H54 (cell line): ENCODE data around the gene VAV1.

Experiments
- DNase-seq: peaks from one replicate; pipeline ENCODE4 v3.0.0; 2011; ENCODE audit warnings: low spot score, mixed read lengths; ENCODE audit not compliant: insufficient read length
- FAIRE-seq: peaks from 3 replicates; lab custom pipeline; 2011; peaks lifted over from hg19 to GRCh38; lab: Jason Lieb, UNC
- POLR2A ChIP-seq: IDR thresholded peaks from 2 replicates; pipeline ENCODE4 v1.6.1; 2011; ENCODE audit warnings: low read depth, mild to moderate bottlenecking, low read length

The VAV1 gene

DNA sequence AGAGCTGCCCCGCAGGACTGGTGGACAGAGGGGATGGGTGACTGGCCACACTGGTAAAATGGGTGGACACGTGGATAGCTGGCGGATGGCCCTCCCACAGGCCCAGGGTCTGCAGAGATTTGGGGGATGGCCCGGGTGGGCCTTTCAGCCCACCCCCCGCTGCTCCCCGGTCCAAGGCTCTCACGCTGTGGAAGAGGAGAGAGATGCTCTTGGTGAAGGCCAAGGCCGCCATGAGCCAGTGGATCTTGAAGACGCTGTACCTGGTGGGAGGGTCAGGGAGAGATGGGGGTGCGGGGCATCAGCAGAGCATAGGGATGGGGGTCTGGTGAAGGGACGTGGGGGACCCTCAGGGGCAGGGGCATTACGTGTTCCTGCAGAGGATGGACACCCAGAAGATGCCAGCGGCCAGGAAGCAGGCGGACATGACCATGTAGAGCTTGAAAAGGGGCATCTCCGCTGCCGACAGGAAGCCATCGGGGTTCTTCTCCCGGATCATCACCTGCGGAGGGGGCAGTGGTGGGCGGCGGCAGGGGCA, 39.6 kb upstream of the VAV1 start:
- FAIRE-seq: no peak
- DNase-seq: no peak
- no peak for TF ChIP-seq POLR2A

DNA sequence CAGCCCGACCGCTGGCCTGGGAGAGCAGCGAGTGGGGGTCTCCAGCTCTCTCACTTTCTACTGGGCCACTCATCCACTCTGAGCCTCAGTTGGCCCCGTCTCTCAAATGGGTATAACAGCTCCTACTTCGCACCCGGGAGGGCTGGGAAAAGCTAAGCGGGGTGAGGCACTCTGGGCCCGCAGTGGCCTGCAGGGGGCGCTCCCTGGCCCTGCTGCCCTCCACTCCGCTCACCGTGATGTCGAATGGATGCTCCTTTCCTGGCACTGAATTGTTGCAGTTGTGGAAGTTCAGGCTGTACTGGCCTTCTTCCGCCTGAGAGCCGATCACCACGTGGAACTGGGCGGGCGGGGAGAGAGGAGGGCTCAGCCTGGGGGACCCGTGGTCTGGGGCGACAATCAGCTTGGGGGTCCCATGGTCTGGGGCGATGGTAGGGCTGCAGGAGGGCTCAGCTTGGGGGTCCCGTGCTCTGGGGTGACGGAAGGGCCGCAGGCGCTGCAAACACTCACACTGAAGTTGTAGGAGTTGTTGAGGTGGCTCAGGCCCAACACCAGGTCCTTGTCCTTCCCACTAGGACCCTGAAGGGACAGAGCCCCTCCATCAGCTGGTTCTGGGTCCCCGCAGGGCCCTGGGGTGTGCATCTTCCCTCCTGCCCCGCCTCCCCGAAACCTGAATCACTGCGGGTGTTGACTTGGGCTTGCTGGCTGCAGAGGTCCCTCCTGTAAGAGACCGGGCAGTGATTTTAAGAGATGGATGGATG, 39.0 kb upstream of the VAV1 start:
- no peak for DNase-seq
- TF ChIP-seq POLR2A: no peak
- FAIRE-seq: no peak

DNA sequence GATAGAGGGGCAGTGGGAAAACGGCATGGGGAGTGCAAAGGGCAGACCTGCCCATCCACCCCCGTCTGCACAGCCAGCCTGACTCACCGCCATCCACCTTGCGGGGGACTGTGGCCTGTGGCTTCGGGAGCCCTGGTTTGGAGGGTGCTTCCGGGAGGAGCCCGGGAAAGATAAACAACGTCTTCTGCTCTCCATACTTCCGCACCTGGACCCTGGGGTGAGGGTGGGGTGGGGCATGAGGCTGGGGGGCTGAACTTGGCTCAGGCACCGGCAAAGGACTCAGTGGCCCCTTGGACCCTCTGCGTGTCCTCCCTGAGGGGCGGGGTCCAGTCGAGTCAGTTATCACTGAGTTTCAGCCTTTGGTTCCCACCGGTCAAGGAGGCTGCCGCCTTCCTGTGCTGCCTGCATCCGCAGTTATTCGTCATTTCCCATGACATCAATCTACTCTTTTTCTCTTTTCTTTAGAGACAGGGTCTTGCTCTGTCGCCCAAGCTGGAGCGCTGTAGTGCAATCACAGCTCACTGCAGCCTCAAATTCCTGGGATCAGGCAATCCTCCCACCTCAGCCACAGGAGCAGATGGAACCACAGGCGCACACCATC, 38.3 kb upstream of the VAV1 start:
- FAIRE-seq: no peak
- no peak for TF ChIP-seq POLR2A
- DNase-seq: no peak

DNA sequence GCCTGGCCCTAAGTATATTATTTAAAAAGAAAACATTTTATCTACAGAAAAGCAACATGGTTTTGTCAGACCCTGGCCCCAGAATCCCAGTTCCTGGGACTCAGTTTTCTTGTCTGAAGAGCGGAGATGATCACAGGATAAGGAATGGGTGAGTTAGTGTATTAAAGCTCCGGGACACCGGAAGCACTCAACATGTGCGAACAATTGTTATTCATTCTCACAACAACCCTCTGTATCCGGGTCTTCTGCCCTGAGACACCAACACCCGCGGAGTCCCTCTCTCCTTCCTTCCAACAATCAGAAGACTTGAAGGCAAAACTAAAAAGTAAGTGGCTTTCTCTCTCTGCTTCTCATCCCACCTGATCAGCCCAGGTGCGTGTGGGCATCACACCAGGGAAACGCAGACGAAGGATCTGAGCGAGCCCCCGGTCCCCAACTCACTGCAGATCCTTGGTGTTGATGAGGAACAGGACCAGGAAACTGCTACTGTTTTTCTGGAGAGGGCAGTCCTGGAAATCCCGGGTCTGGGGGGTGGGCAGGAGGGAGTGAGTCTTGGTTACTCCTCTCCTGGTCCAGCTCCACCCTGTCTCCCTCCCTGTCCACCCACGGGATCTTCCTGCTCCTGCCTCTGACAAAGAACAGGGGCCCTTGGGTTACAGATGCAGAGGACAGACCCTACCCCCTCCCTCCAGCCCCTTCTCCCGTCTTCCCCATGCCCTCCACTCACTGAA, 37.2 kb upstream of the VAV1 start:
- DNase-seq: no peak
- TF ChIP-seq POLR2A: no peak
- FAIRE-seq: no peak

DNA sequence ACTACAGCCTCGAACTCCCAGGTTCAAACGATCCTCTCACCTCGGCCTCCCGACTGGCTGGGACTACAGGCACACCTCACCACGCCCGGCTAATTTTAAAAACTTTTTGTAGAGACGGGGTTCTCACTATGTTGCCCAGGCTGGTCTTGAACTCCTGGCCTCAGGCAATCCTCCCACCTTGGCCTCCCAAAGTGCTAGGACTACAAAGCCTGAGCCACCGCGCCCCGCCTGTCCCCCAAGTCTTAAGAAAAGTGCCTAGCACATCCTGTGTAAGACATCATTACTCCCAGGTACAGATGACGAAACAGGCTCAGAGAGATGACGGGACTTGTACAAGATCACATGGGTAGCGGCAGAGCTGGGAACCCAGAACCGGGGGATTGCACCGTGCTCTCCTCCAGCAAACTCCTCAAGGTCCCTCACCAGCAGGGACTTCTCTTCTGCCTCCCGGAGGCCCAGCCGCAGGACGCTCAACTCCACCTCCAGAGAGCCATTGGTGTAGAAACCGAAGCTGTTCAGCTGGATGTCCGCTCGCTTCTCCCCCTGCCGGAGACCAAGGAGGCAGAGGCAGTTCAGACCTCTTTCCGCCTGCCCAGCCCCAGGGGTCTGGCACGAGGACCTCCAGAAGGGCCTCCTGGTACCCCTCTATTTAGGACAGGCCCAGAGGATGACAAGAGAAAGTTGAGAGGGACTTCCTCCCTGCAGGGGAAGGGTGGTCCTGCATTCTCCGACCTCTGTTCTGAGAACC, 36.2 kb upstream of the VAV1 start:
- DNase-seq (peak; percentile 63), FAIRE-seq (no peak)
- TF ChIP-seq POLR2A: no peak

DNA sequence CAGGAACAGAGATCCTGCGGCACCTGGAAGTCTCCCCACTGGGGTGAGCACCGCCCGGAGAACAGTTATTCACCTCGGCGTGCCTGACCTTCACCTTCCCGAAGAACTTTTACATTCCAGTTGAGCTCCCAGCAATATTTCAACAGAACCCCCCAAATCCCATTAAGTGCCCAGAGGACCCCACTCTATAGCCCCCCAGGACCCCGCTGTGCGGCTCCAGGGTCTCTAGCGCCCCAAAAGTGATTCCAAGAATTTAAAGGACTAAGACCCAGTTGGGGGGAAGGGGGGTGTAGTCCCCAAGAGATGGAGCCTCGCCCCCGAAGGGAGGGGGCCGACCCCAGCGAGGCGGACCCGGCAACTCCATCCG, 35.6 kb upstream of the VAV1 start:
- TF ChIP-seq POLR2A: no peak
- DNase-seq (no peak), FAIRE-seq (no peak)

DNA sequence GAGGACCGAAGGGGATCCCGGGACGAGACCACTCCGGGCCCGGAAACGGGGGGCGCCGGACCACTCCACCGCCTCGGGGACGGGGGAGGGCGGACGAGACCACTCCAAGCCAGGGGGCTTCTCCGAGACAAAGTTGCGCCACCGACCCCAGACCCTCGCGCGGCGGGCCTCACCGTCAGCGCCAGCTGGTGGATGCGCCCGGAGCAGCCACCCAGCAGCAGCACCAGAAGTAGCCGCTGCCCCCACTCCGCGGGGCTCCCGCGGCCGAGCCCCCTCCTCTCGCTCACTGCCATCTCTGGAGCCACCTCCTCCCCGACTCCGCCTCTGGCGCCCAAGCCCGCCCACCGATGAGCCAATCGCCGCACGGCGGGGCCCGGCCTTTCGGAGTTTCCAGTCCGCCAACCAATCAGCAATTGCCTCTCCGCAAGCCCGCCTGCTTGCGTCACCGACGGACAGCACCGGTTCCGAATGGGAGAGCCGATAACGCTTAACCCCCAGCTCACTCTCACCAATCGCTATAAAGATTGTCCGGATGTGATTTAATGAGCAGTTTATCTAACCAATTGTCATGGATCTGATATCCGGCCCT, 35.1 kb upstream of the VAV1 start, which contains the start of gene GPR108:
Gene GPR108 (minus strand): TSS at position 297 of the 589 bp plus-strand sequence. CDS start 4 bp downstream, at position 293.
- no peak for TF ChIP-seq POLR2A
- peak; percentile 99 for DNase-seq
- no peak for FAIRE-seq

DNA sequence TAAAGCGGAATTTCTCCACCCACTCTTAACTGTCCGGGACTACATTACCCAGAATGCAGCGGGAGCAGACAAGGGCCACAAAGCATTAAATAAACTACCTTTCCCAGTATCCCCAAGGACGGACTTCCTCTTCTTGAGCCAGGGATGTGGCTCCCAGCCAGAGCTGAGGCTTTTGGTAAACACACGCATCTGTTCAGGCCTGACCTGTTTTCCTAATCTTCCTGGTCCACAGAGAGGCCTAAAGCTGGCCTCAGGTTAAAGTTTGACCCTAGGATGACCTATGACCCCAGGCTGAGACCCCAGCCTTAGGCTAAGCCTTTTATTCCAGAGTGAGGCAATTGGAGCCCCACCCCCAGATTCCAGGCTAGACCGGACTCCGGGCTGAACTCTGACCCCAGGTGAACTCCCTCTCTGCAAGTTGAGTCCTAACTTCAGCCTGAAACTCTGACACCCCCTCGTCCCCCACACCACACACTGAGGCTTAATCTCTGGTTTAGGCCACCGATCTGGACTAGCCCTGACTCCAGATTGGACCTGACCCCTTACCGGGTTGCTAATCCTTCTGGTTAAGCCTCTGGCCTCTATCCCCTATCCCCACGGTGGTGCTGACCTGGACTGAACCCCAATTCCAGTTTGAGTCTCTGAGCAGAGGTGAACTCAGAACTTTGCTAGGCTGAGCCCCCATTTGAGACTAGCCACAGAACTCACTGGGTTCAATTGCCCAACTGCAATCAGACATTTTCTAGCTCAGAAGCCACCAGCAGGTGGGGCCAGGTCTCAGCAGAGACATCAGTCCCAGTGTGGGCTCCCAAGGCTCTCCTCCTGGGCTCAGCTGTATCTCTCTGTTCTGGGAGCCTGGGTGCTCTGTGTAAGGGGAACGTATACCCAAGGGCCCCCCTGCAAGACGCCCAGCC, 34.4 kb upstream of the VAV1 start:
- no peak for TF ChIP-seq POLR2A
- FAIRE-seq: peak; percentile 86
- DNase-seq: peak; percentile 77

DNA sequence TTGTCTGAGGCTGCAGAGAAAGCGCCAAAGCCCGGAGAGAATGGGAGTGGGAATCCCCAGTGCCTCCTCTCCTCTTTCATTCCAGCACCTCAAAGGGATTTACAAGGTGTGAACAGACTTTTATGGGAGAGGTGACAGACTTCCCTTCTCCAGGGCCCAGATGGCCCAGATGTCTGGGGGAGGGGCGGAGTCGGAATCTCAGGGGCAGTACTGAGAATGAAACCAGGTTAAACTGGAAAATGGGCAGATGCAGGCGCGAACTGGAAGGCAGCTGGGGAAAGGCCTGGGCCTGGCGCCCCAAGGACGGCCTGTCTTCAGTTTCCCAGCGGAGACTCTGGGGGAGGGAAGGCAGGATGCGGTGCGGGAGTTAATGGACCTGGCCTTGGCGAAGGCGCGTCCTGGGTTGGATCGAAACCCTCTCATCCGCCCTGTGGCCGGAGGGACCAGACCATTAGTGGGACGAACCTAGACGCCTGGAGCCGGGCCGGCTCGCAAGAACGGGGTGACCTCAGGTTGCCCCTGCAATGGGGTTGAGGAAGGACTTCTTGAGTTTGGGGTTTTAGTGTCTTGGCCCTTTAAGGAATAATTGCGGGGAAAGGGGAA, 33.6 kb upstream of the VAV1 start:
- no peak for DNase-seq
- no peak for FAIRE-seq
- no peak for TF ChIP-seq POLR2A

DNA sequence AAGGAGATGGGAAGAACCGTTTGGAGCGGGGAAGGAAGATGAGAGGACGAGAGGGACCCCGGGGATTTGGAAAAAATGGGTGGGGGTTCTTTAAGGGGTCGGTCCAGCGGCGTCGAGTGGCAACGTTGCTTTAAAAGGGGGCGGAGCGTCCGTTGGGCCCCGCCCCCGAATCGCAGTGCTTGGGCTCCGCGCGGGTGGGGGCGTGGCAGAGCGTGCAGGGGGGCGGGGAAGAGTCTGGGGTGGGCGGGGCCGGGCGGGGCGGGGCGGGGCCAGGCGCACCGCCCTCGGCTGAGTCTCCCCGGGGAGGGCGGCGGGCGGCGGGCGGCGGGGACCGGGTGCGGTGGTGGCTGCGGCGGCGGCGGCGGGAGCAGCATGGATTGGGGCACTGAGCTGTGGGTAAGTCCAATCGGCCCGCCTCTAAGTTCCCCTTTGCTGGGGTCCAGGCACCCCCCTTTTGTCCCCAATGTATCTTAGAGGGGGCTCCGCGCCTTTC, 33.1 kb upstream of the VAV1 start, which contains the start of gene TRIP10:
Gene TRIP10 (plus strand): TSS at position 291 of the 493 bp plus-strand sequence. CDS start 82 bp downstream, at position 373.
- no peak for FAIRE-seq
- DNase-seq: peak; percentile 64

DNA sequence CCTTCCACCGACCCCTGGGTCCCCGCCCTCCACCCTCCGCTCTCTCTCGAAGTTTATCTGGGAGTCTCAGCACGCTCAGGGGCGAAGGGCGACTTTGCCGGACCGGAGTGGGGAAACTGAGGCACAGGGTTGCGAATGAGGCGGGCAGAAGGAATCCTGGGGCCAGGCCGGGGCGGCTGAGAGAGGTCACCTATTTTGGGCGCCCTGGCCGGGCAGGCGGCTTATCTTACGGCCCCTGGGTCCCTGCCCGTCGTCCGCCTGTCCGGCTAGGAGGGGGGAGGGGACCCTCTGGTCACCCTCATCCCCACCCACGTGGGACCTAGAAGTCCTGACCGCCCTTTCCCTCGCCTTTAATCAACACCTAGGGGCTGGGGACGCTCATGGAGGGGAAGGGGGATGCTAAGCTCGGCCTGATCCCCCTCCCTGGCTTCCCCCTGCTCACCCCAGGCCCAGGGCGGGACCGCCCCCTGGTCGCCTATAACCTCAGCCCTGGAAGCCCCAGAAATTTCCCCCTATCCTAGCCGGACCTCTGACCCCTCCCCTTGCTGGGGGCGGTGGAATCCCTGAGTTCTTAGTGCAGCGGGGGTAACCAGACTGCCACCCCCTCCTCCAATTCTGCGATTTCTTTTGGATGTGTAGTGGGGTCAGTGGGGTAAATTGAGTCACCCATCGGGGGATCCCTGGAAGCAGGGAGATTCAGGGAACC, 32.5 kb upstream of the VAV1 start:
- TF ChIP-seq POLR2A: no peak
- DNase-seq (no peak), FAIRE-seq (no peak)

More for the DNA sequence above, 33.1 kb upstream of the VAV1 start, which contains the start of gene TRIP10:
- TF ChIP-seq POLR2A: peak; percentile 31; the same call in 1 of the 2 replicates
